ENCODE results near the gene TRIL. TPM values are rescaled to one million over a fixed set of nuclear protein-coding genes. Genes with fewer than 3 reads are reported as not detected.

Gene TRIL
- total RNA-seq: 0.13 and 0.22 TPM in 2 replicates

DNA sequence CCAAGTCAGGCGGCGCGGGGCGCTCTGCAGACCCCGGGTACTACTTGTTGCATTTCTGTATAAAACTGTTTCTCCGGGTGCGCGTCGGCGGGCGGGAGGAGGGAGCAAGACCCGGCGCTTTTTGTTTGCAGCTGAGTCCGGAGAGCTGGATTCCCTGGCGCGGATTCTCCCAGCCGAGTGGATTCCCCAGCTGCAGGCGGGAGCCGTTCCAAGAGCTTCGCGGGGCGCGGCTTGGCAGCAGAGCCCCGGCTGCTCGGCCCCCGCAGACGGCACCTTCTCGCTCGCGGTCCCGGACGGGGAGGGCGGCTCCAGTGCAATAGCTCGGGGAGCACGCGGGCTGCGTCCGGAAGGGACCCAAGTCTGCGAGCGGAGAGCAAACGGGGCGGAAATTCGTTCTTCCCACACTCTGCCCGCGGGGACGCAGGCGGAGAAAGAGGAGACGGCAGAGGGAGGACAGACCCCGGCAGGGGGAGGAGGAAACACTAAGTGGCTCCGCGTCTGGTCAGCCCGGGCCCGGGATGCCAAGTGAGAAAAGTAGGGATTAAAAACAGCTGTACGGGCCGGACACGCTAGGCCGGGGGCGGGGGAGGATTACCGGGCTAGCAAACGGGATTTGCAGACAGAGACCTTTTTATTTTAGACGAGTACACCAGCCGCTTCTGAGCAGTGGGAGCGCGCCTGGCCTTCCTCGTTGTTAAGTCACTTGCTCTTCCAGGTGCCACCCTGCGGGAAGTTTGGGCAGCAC is at the start of gene TRIL:
TRIL (minus strand) TSS at position 96 of the 745 bp plus-strand sequence. CDS start 284 bp downstream, outside the sequence.

Other genes starting within 250 kb of the TRIL start
- 0.26 and 0.54 TPM in 2 replicates for gene CPVL, start 188.2 kb upstream of the TRIL start, total RNA-seq
- 0.32 TPM in 1 of 2 replicates, not detected in the other for gene CHN2, start 236.4 kb upstream of the TRIL start, total RNA-seq